Bronchial epithelial cell (primary cell): Measurements from ENCODE around the gene CPXM1. TPM values are rescaled to one million over a fixed set of nuclear protein-coding genes. Genes with fewer than 3 reads are reported as not detected.
"Not testable (repeated sequence)": the region's sequence is repeated elsewhere in the genome, so short reads cannot be mapped to it uniquely, and the experiment has no call there.

Source experiments
- DNase-seq: peaks from one replicate; pipeline ENCODE4 v3.0.0-alpha.2; 2010; ENCODE audit warnings: low read depth
- FAIRE-seq: peaks from 2 replicates; lab custom pipeline; 2011; peaks lifted over from hg19 to GRCh38; lab: Jason Lieb, UNC
- H3K27me3 ChIP-seq: 2 replicates; pipeline ENCODE4 v1.5.1; 2011; ENCODE audit warnings: low read length; ENCODE audit not compliant: control insufficient read depth, insufficient read depth
- H3K36me3 ChIP-seq: 2 replicates; pipeline ENCODE4 v1.5.1; 2011; ENCODE audit warnings: low read length; ENCODE audit not compliant: control insufficient read depth, insufficient read depth
- H3K4me3 ChIP-seq: 2 replicates; pipeline ENCODE4 v1.5.1; 2011; ENCODE audit warnings: mild to moderate bottlenecking, low read depth, low read length, control low read depth
- CTCF ChIP-seq: IDR thresholded peaks from 2 replicates; pipeline ENCODE4 v1.5.1; 2011; ENCODE audit warnings: mild to moderate bottlenecking, moderate library complexity, low read length, control low read depth, inconsistent platforms; ENCODE audit not compliant: insufficient read depth, severe bottlenecking
- total RNA-seq: library from RNA; depleted of rRNA; stranded (reverse); fragments of >200 nt; gene quantifications from 2 replicates; pipeline ENCODE4 v1.2.1, GENCODE V29; 2014

Gene CPXM1
- total RNA-seq, 1 donor from 2014 or later = not detected

GRCh38 chr20:2836035-2836434 is 35.6 kb upstream of the CPXM1 start:
- no peak for DNase-seq
- TF ChIP-seq CTCF = no peak
- H3K4me3 ChIP-seq = no peak overlapping the region
- no peak for FAIRE-seq
- H3K36me3 ChIP-seq = no peaks in the 10 kb centered on the region
- no peaks in the 10 kb centered on the region for H3K27me3 ChIP-seq

GRCh38 chr20:2835331-2835796 is 34.9 kb upstream of the CPXM1 start:
- H3K4me3 ChIP-seq = no peak overlapping the region
- no peaks in the 10 kb centered on the region for H3K36me3 ChIP-seq
- no peaks in the 10 kb centered on the region for H3K27me3 ChIP-seq
- TF ChIP-seq CTCF = no peak
- DNase-seq (no peak), FAIRE-seq (no peak)

- FAIRE-seq (no peak), DNase-seq (no peak)
- TF ChIP-seq CTCF = no peak
- Histone ChIP-seq H3K27me3 (no peaks in the 10 kb centered on the region), H3K36me3 (no peaks in the 10 kb centered on the region), H3K4me3 (no peak overlapping the region)
Measured at GRCh38 chr20:2834401-2835110, 34.1 kb upstream of the CPXM1 start.

- Histone ChIP-seq H3K4me3 (no peak overlapping the region), H3K27me3 (no peaks in the 10 kb centered on the region), H3K36me3 (no peaks in the 10 kb centered on the region)
- no peak for DNase-seq
- TF ChIP-seq CTCF = no peak
- FAIRE-seq = no peak
Measured at GRCh38 chr20:2833761-2834160, 33.3 kb upstream of the CPXM1 start.

- DNase-seq, H3K4me3 ChIP-seq, H3K27me3 ChIP-seq, FAIRE-seq, H3K36me3 ChIP-seq: not testable (repeated sequence)
Measured at GRCh38 chr20:2831206-2831605, 30.8 kb upstream of the CPXM1 start.

GRCh38 chr20:2829376-2829775 is 28.9 kb upstream of the CPXM1 start:
- no peak for DNase-seq
- FAIRE-seq = no peak

More at GRCh38 chr20:2829376-2829775, 28.9 kb upstream of the CPXM1 start:
- Histone ChIP-seq H3K27me3 (no peaks in the 10 kb centered on the region), H3K36me3 (no peaks in the 10 kb centered on the region), H3K4me3 (no peak overlapping the region)
- TF ChIP-seq CTCF = no peak
